HG02571 (cell line): Measurements from ENCODE around the gene TESMIN.

Experiments used
- ATAC-seq: cut with Tn5 transposase; IDR thresholded peaks from one replicate; pipeline ENCODE4 v1.9.1; 2021; ENCODE audit warnings: mild to moderate bottlenecking, moderate library complexity; ENCODE audit not compliant: unreplicated experiment

TESMIN gene

DNA sequence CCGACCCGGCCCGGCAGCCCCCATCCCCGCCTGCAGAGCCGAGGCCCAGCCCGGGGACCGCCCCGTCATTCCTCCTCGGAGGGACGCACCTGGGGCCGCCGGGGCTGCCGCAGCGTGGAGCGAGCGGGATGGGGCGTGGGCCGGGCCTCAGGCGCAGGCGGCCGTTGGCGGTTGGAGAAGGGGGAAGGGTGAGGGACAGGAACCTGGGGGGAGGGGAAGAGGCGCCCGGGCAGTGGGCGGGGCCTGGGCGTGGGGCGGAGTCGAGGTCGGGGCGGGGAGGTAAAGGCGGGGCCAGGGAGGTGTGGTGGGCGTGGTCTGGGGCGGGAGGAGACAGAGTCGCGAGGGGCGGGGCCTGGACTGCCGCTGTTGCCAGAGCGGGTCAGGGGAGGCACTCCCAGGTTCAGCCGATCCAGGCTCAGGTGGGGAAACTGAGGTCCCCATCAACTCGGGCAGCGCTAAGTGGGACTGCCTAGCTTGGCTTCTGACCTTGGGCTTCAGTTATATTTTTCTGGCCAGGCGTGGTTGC, at the start of gene TESMIN:
Gene TESMIN (minus strand): TSS at position 190 of the 526 bp plus-strand sequence. CDS start 860 bp downstream, outside the sequence.
- no peak for ATAC-seq

DNA sequence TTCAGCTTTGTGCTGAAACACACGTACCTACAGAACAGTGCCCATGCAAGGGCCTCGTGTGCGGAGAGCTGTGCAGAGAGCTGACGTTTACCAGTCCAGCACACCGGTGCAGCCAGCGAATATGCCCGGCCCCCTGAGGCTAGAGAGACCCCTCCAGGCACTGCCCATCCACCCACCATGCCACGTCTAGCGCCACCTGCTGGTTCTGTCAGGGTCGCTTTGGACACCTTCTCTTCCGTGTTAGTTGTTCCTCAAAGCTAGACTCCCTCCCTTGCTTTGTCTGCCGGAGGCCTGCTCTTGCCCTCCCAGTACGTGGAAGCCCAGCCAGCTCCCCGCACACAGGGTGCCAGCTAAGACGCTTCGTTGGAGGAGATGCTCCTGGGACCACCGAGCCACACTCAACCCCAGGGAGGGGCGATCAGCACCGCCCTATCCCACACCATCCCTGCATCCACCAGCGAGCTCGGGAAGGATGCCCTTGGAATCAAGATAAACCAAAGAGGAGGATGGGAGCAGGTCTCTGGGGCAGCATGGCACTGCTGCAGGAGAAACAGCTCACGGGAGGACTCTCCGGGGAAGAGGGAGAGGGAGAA, 47.0 kb upstream of the TESMIN start:
- ATAC-seq = no peak

GRCh38 chr11:68796801-68797200, 45.5 kb upstream of the TESMIN start:
- ATAC-seq = no peak

GRCh38 chr11:68792400-68792966, 41.2 kb upstream of the TESMIN start:
- no peak for ATAC-seq

DNA sequence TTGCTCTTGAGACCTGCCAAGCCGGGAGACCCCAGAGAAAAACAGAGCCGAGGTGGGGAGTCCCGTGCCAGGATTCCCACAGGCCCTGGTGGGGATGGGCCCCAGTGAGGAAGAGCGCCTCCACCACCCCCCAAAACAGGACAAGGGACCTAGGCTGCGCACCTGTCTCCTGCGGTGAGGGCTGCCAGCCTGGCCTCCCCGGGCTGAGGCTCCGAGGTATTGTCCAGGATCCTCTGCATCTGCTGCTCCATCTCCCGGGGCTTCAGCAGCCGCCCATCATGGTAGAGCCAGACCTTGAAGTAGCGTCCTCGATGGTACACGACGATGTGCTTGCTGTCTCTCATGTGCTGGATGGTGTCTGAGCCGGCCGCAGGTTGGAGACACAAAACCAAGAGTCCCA, 33.3 kb upstream of the TESMIN start:
- no peak for ATAC-seq

GRCh38 chr11:68783216-68783821, 32.0 kb upstream of the TESMIN start:
- no peak for ATAC-seq

GRCh38 chr11:68782711-68783110, 31.4 kb upstream of the TESMIN start:
- no peak for ATAC-seq

GRCh38 chr11:68780829-68781228, 29.5 kb upstream of the TESMIN start:
- no peak for ATAC-seq

DNA sequence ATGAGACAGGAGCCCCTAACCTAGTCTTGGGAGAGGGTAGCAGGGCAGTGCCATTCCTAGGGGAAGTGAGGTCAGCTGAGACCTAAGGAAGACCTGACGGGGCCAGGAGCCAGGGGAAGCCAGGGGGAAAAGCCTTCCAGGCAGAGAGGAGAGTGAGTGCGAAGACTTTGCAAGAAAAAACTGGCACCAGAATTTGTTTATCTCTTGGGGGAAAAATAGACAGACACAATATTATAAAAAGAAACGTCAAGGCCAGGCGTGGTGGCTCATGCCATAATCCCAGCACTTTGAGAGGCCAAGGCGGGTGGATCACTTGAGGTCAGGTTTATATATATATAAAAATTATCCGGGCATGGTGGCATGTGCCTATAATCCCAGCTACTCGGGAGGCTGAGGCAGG, 26.9 kb upstream of the TESMIN start:
- ATAC-seq = no peak

DNA sequence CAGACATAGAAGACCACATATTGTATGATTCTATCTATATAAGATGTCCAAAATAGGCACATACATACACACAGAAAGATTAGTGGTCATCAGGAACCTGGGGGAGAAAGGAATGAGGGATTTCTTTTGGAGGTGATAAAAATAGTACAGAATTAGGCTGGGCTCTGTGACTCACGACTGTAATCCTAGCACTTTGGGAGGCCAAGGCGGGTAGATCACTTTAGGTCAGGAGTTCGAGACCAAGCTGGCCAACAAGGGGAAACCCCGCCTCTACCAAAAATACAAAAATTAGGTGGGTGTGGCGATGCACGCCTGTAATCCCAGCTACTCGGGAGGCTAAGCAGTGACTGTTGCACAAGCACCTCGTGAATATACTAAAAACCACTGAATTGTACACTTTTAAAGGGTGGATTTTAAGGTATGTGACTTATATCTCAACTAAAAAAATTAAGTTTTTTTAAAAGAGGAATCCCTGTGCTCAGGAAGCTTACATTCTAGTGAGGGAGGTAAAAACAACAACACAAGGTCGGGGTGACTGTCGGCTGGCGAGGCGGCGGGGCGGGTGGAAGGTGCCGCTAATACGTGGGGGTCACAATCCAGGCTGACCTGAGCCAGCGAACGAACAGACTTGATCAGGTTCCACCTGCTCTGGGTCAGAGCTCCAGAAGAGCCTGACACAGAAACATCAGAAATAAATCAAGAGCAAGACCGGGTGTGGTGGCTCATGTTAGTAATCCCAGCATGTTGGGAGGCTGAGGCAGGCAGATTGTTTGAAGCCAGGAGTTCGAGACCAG, 25.3 kb upstream of the TESMIN start:
- no peak for ATAC-seq

DNA sequence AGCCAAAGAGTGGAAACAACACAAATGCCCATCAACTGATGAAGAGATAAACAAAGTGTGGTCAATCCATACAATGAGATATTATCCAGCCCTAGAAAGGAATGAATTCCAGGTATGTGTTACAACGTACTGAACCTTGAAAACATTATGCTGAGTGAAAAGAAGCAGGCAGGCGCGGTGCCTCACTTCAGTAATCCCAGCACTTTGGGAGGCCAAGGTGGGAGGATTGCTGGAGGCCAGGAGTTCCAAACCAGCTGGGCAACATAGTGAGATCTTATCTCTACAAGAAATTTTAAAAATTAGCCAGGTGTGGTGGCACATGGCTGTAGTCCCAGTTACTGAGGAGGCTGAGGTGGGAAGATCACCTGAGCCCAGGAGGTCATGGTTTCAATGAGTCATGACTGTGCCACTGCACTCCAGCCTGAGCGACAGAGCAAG, 24.6 kb upstream of the TESMIN start:
- ATAC-seq = no peak

GRCh38 chr11:68774194-68774585, 22.9 kb upstream of the TESMIN start:
- no peak for ATAC-seq

- ATAC-seq = no peak
These were observed 22.3 kb upstream of the TESMIN start for GRCh38 chr11:68773521-68774193.

DNA sequence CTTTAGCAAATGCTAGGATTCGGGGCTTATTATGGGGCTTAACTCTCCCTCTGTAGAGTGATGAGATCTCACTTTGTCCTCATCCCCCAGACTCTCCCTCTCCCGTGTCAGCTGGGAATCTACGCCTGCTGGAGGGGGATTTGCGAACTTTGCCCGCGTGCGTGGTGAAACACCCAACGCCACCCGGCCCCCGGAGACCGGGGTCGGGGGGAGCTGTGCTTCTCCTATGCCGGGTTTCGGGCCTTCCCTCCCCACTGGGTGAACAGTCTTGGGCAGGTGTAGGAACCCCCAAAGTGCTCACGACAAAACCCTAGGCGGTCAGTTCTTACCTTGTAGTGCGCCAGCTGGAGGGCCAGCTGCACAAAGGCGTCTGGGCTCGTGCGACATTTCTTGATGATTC, 21.6 kb upstream of the TESMIN start:
- ATAC-seq = no peak

GRCh38 chr11:68770781-68771180, 19.5 kb upstream of the TESMIN start:
- ATAC-seq = no peak

DNA sequence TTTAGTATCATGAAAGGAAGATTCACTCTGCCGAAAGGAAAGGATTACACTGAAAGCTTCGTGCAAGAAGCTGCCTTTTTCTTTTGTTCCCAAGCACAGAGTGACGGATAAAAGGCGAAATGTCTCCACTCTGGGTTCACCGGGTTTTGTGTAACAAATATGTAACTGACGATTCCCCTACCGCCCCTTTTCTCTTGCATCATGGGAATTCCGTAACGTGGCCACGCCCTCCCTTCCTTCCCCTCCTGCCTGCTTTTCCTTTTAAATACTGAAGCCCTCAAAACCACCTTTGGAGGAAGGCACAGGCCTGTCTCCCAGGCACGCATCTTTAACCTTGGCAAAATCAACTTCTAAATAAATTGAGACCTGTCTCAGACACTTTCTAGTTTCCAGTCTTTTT, 16.4 kb upstream of the TESMIN start:
- no peak for ATAC-seq

- no peak for ATAC-seq
These were observed 15.5 kb upstream of the TESMIN start for GRCh38 chr11:68766786-68767185.

- no peak for ATAC-seq
These were observed 13.4 kb upstream of the TESMIN start for GRCh38 chr11:68764746-68765145.

DNA sequence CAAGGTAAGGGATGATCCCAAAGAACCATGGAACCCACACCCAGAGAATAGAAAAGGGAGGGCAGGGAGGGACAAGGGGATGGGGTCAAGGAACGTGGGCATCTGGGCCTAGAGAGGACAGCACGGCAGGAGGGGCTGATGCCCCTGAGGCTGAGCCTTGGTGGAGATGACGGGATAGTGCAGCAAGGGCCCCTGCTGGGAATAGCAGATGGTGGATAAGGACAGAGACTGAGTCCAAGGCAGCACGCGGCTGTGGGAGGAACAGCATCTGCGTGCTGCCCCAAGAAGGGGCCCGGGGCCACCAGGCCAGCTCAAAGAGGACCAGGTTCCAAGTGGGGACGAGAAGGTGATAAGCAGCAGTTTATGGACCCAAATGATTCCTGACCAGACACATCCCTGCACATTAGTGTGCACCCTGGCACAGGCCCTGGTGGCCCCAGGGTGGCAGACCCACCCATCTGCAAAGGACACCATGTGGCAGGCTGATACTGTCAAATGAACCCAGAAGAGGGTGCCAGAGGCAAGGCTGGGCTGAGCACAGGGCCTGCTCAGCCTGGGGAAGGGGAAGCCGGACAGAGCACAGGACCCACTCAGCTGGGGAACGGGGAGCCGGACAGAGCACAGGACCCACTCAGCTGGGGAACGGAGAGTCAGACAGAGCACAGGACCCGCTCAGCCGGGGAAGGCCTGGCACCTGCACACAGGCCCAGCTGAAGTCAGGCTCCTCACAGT, 12.8 kb upstream of the TESMIN start:
- no peak for ATAC-seq

- ATAC-seq = no peak
These were observed 11.9 kb upstream of the TESMIN start for GRCh38 chr11:68763181-68763721.
